Nephron progenitor cell (in vitro differentiated cells): Measurements from ENCODE around the gene MATR3.
"Not testable (repeated sequence)": the region's sequence is repeated elsewhere in the genome, so short reads cannot be mapped to it uniquely, and the experiment has no call there.

ENCODE experiments used
- DNase-seq: peaks from one replicate; pipeline ENCODE4 v3.0.0; 2021
- H3K27ac Mint-ChIP-seq: 2 replicates; pipeline ENCODE4 v1.8.0; 2021; ENCODE audit warnings: mild to moderate bottlenecking, moderate library complexity, mixed read lengths
- H3K27me3 Mint-ChIP-seq: 2 replicates; pipeline ENCODE4 v1.8.0; 2021; ENCODE audit warnings: mild to moderate bottlenecking, low read depth, mixed read lengths; ENCODE audit not compliant: poor library complexity
- H3K36me3 Mint-ChIP-seq: 2 replicates; pipeline ENCODE4 v1.8.0; 2021; ENCODE audit warnings: low read depth, mixed read lengths
- H3K4me1 Mint-ChIP-seq: 2 replicates; pipeline ENCODE4 v1.8.0; 2021; ENCODE audit warnings: mixed read lengths
- H3K4me3 Mint-ChIP-seq: 2 replicates; pipeline ENCODE4 v1.8.0; 2021; ENCODE audit warnings: mild to moderate bottlenecking, moderate library complexity, mixed read lengths
- H3K9me3 Mint-ChIP-seq: 2 replicates; pipeline ENCODE4 v1.8.0; 2021; ENCODE audit warnings: mild to moderate bottlenecking, moderate library complexity, mixed read lengths
- TF ChIP-seq, protein P1 (sequence below): fragments of 200-600 bp; sonication (generic); IDR thresholded peaks from 2 replicates; pipeline ENCODE4 v1.5.0; 2021; ENCODE audit warnings: antibody characterized with exemption

Gene MATR3

GRCh38 chr5:139301808-139302499 is 8.4 kb downstream of the MATR3 start:
- H3K27me3 Mint-ChIP-seq: no peaks in the 10 kb centered on the region
- peaks cover 49% of the 10 kb centered on the region for H3K4me1 Mint-ChIP-seq
- peak overlapping the region; percentile 68 for H3K27ac Mint-ChIP-seq
- no peak for DNase-seq
- no peaks in the 10 kb centered on the region for H3K9me3 Mint-ChIP-seq
- H3K36me3 Mint-ChIP-seq: peaks cover 45% of the 10 kb centered on the region
- no peak overlapping the region for H3K4me3 Mint-ChIP-seq
- TF ChIP-seq, protein P1, sequence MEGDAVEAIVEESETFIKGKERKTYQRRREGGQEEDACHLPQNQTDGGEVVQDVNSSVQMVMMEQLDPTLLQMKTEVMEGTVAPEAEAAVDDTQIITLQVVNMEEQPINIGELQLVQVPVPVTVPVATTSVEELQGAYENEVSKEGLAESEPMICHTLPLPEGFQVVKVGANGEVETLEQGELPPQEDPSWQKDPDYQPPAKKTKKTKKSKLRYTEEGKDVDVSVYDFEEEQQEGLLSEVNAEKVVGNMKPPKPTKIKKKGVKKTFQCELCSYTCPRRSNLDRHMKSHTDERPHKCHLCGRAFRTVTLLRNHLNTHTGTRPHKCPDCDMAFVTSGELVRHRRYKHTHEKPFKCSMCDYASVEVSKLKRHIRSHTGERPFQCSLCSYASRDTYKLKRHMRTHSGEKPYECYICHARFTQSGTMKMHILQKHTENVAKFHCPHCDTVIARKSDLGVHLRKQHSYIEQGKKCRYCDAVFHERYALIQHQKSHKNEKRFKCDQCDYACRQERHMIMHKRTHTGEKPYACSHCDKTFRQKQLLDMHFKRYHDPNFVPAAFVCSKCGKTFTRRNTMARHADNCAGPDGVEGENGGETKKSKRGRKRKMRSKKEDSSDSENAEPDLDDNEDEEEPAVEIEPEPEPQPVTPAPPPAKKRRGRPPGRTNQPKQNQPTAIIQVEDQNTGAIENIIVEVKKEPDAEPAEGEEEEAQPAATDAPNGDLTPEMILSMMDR: no peak

- no peak for DNase-seq
- Mint-ChIP-seq H3K4me3 (no peak overlapping the region), H3K36me3 (peaks cover 41% of the 10 kb centered on the region), H3K27ac (peak overlapping the region; percentile 64), H3K4me1 (peaks cover 41% of the 10 kb centered on the region), H3K9me3 (no peaks in the 10 kb centered on the region), H3K27me3 (no peaks in the 10 kb centered on the region)
- TF ChIP-seq, protein P1: no peak
Observed at GRCh38 chr5:139304391-139305324, 11.1 kb downstream of the MATR3 start.

- H3K9me3 Mint-ChIP-seq: no peaks in the 10 kb centered on the region
- H3K27me3 Mint-ChIP-seq: no peaks in the 10 kb centered on the region
- H3K27ac Mint-ChIP-seq: no peak overlapping the region
Observed at GRCh38 chr5:139306197-139306596, 12.7 kb downstream of the MATR3 start.

GRCh38 chr5:139306628-139307379 is 13.3 kb downstream of the MATR3 start:
- H3K27ac Mint-ChIP-seq: no peak overlapping the region
- H3K4me3 Mint-ChIP-seq: no peak overlapping the region
- no peak for DNase-seq
- H3K9me3 Mint-ChIP-seq: no peaks in the 10 kb centered on the region
- peaks cover 47% of the 10 kb centered on the region for H3K4me1 Mint-ChIP-seq
- TF ChIP-seq, protein P1: no peak
- H3K36me3 Mint-ChIP-seq: peaks cover 29% of the 10 kb centered on the region
- H3K27me3 Mint-ChIP-seq: no peaks in the 10 kb centered on the region

More at GRCh38 chr5:139306197-139306596, 12.7 kb downstream of the MATR3 start:
- H3K4me3 Mint-ChIP-seq: no peak overlapping the region
- DNase-seq: no peak
- TF ChIP-seq, protein P1: no peak
- H3K4me1 Mint-ChIP-seq: peaks cover 46% of the 10 kb centered on the region
- peaks cover 34% of the 10 kb centered on the region for H3K36me3 Mint-ChIP-seq

GRCh38 chr5:139308797-139309196 is 15.3 kb downstream of the MATR3 start:
- Mint-ChIP-seq H3K36me3 (peaks cover 18% of the 10 kb centered on the region), H3K4me3 (no peak overlapping the region), H3K27me3 (no peaks in the 10 kb centered on the region), H3K9me3 (no peaks in the 10 kb centered on the region), H3K27ac (peak overlapping the region; percentile 47), H3K4me1 (peaks cover 42% of the 10 kb centered on the region)
- DNase-seq: no peak
- TF ChIP-seq, protein P1: no peak

GRCh38 chr5:139310715-139311186 is 17.2 kb downstream of the MATR3 start:
- H3K4me3 Mint-ChIP-seq, H3K9me3 Mint-ChIP-seq, DNase-seq, H3K27me3 Mint-ChIP-seq: not testable (repeated sequence)
- H3K4me1 Mint-ChIP-seq: peaks cover 42% of the 10 kb centered on the region
- H3K36me3 Mint-ChIP-seq: peaks cover 34% of the 10 kb centered on the region
- H3K27ac Mint-ChIP-seq: peak overlapping the region; percentile 94
